Osteoblast (primary cell): ENCODE results near the gene RIPPLY3. TPM values are rescaled to one million over a fixed set of nuclear protein-coding genes. Genes with fewer than 3 reads are reported as not detected.
"Not testable (repeated sequence)": the region's sequence is repeated elsewhere in the genome, so short reads cannot be mapped to it uniquely, and the experiment has no call there.

Experiments
- DNase-seq: peaks from one replicate; pipeline ENCODE4 v3.0.0; 2011; ENCODE audit warnings: low spot score, mixed read lengths; ENCODE audit not compliant: insufficient read length; ENCODE audit errors: missing footprints
- H2AFZ ChIP-seq: 2 replicates; pipeline ENCODE4 v1.6.0; 2011; ENCODE audit warnings: mild to moderate bottlenecking, low read length
- H3K27ac ChIP-seq: 2 replicates; pipeline ENCODE4 v1.5.1; 2011; ENCODE audit warnings: mild to moderate bottlenecking, low read depth, low read length, moderate library complexity
- H3K27me3 ChIP-seq: 2 replicates; pipeline ENCODE4 v1.6.0; 2012; ENCODE audit warnings: mild to moderate bottlenecking, control low read depth, inconsistent platforms, low read length, moderate library complexity; ENCODE audit not compliant: insufficient read depth
- H3K36me3 ChIP-seq: 2 replicates; pipeline ENCODE4 v1.5.1; 2011; ENCODE audit warnings: mild to moderate bottlenecking, low read length, control low read depth, moderate library complexity; ENCODE audit not compliant: insufficient read depth
- H3K4me1 ChIP-seq: 2 replicates; pipeline ENCODE4 v1.5.1; 2011; ENCODE audit warnings: mild to moderate bottlenecking, low read length, control low read depth, moderate library complexity; ENCODE audit not compliant: insufficient read depth
- H3K4me2 ChIP-seq: 2 replicates; pipeline ENCODE4 v1.6.0; 2011; ENCODE audit warnings: mild to moderate bottlenecking, low read length; ENCODE audit not compliant: insufficient read depth
- H3K4me3 ChIP-seq: fragments of 200-600 bp; sonication (generic); 3 replicates; pipeline ENCODE4 v1.5.1; 2012; ENCODE audit warnings: mild to moderate bottlenecking, low read length, inconsistent platforms; ENCODE audit not compliant: insufficient read depth
- H3K79me2 ChIP-seq: 2 replicates; pipeline ENCODE4 v1.6.0; 2012; ENCODE audit warnings: mild to moderate bottlenecking, low read length, control low read depth, inconsistent platforms; ENCODE audit not compliant: insufficient read depth
- H3K9me3 ChIP-seq: 2 replicates; pipeline ENCODE4 v1.5.1; 2011; ENCODE audit warnings: low read depth, low read length, control low read depth
- H4K20me1 ChIP-seq: 2 replicates; pipeline ENCODE4 v1.6.0; 2012; ENCODE audit warnings: mild to moderate bottlenecking, low read length, control low read depth; ENCODE audit not compliant: insufficient read depth
- total RNA-seq: library from RNA; depleted of rRNA; stranded (reverse); fragments of >200 nt; gene quantifications from 2 replicates; pipeline ENCODE4 v1.2.3, GENCODE V29; 2012
- TF ChIP-seq, protein P1 (sequence below): IDR thresholded peaks from 2 replicates; pipeline ENCODE4 v1.5.1; 2011; ENCODE audit warnings: mild to moderate bottlenecking, low read depth, low read length, moderate library complexity; ENCODE audit errors: extremely low read depth

Gene RIPPLY3
- total RNA-seq, 1 donor: not detected

DNA sequence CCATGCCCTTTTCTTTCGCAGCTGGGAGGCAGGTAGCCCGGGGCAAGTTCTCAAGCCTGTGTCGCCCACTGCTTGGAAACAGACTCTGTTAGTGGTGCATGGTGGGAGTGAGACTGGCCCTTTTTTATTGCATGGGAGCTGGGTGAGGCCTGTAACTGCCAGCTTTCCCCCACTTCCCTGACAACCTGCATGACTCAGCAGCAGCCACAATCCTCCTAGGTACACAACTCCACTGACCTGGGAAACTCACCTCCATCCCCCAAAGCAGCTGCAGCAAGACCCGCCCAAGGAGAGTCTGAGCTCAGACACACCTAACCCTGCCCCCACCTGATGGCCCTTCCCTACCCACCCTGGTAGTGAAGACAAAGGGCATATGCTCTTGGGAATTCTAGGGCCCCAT, 40.6 kb downstream of the RIPPLY3 start:
- H3K9me3 ChIP-seq: no peaks in the 10 kb centered on the region
- no peaks in the 10 kb centered on the region for H3K4me1 ChIP-seq
- H3K27ac ChIP-seq: no peak overlapping the region
- no peak overlapping the region for H3K4me2 ChIP-seq
- H3K4me3 ChIP-seq: no peak overlapping the region
- no peak for DNase-seq
- peaks cover 12% of the 10 kb centered on the region for H3K27me3 ChIP-seq
- H2AFZ ChIP-seq: no peak overlapping the region
- TF ChIP-seq, protein P1, sequence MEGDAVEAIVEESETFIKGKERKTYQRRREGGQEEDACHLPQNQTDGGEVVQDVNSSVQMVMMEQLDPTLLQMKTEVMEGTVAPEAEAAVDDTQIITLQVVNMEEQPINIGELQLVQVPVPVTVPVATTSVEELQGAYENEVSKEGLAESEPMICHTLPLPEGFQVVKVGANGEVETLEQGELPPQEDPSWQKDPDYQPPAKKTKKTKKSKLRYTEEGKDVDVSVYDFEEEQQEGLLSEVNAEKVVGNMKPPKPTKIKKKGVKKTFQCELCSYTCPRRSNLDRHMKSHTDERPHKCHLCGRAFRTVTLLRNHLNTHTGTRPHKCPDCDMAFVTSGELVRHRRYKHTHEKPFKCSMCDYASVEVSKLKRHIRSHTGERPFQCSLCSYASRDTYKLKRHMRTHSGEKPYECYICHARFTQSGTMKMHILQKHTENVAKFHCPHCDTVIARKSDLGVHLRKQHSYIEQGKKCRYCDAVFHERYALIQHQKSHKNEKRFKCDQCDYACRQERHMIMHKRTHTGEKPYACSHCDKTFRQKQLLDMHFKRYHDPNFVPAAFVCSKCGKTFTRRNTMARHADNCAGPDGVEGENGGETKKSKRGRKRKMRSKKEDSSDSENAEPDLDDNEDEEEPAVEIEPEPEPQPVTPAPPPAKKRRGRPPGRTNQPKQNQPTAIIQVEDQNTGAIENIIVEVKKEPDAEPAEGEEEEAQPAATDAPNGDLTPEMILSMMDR: no peak
- no peaks in the 10 kb centered on the region for H3K79me2 ChIP-seq
- no peaks in the 10 kb centered on the region for H3K36me3 ChIP-seq
- H4K20me1 ChIP-seq: no peaks in the 10 kb centered on the region

DNA sequence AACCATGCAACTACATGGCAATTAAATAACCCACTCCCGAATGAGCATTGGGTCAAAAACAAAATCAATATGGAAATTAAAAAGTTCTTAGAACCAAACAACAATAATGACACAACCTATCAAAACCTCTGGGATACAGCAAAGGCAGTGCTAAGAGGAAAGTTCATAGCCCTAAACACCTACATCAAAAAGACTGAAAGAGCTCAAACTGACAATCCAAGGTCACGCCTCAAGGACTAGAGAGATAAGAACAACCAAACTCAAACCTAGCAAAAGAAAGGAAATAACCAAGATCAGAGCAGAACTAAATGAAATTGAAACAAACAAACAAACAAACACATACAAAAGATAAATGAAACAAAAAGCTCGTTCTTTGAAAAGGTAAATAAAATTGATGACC, 43.2 kb downstream of the RIPPLY3 start:
- not testable (repeated sequence) for DNase-seq, H2AFZ ChIP-seq, H3K9me3 ChIP-seq, H3K79me2 ChIP-seq, H3K4me3 ChIP-seq, H3K27ac ChIP-seq, H3K4me2 ChIP-seq, H3K36me3 ChIP-seq, H4K20me1 ChIP-seq, H3K4me1 ChIP-seq
- H3K27me3 ChIP-seq: peaks cover 13% of the 10 kb centered on the region

DNA sequence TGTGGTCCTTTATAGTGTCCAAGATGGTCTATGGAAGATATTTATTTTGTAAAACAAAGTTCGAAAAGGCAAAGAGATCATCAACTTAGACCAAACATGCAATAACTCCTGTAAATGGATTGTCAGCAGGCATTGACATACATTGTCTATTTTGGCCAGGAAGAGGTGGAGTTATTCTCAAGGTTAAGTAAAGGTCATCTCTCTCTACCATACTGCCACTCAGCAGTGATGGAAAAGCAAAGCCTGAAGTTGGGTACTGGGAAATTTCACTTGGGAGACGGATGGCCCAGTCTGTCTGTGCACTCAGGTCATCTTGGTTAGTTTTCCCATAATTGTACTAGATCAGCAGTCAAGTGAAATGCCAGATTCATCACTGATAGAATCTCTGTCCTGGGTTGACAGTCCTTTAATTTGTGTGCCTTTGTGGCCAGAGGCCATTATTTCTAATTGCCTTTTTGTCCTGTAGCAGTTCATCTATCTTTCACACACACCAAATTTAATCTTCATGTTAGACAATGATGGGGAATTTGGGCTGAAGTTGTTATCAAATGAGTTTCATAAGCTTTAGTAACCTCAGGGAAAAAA, 48.9 kb downstream of the RIPPLY3 start:
- no peak for DNase-seq
- H3K27ac ChIP-seq: no peak overlapping the region
- H3K27me3 ChIP-seq: peaks cover 5% of the 10 kb centered on the region
- H3K4me2 ChIP-seq: no peak overlapping the region
- no peaks in the 10 kb centered on the region for H4K20me1 ChIP-seq
- no peak overlapping the region for H3K4me3 ChIP-seq
- H3K36me3 ChIP-seq: no peaks in the 10 kb centered on the region
- no peaks in the 10 kb centered on the region for H3K79me2 ChIP-seq
- H3K4me1 ChIP-seq: peaks cover 5% of the 10 kb centered on the region
- TF ChIP-seq, protein P1: no peak
- H3K9me3 ChIP-seq: no peaks in the 10 kb centered on the region
- no peak overlapping the region for H2AFZ ChIP-seq

DNA sequence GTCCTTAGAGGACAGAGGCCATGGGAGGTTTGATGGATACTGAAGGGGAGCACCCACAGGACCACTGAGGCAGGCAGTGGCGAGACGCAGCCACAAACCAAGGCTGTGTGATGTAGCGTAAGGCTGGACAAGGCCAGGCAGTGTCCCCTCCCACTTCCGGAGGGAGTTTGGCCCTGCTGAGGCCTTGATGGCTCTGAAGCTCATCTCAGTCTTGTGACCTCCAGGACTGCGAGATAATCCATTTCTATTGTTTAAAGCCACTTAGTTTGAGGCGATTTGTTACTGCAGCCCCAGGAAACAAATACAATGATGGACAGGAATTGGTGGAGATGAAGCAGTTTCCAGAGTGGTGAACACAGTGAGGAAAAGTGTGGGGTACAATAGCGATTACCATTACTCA, 51.1 kb downstream of the RIPPLY3 start:
- Histone ChIP-seq H3K4me2 (no peak overlapping the region), H2AFZ (no peak overlapping the region), H3K27me3 (peaks cover 3% of the 10 kb centered on the region), H3K4me3 (no peak overlapping the region), H3K9me3 (no peaks in the 10 kb centered on the region), H3K79me2 (no peaks in the 10 kb centered on the region), H3K27ac (no peak overlapping the region), H4K20me1 (no peaks in the 10 kb centered on the region), H3K4me1 (peaks cover 27% of the 10 kb centered on the region), H3K36me3 (no peaks in the 10 kb centered on the region)
- TF ChIP-seq, protein P1: no peak
- DNase-seq: no peak
